ENCODE data around the gene COL6A1. TPM values are rescaled to one million over a fixed set of nuclear protein-coding genes. Genes with fewer than 3 reads are reported as not detected.

COL6A1 gene
- total RNA-seq, 2 experiments from 2014 or later = 8.0 to 8.5 TPM

- Histone ChIP-seq H3K27me3 (ENCODE audit: control insufficient read depth in 1 of 2, insufficient read depth in 2 of 2, low read length in 2 of 2) (peaks cover 0 to 2% of the 10 kb centered on the region in 2 experiments), H3K36me3 (ENCODE audit: insufficient read depth, low read length) (no peaks in the 10 kb centered on the region), H3K9me3 (ENCODE audit: control insufficient read depth in 1 of 2, insufficient read depth in 1 of 2, low read length in 2 of 2) (peaks cover 0 to 8% of the 10 kb centered on the region in 2 experiments), H3K4me1 (ENCODE audit: insufficient read depth, low read length) (peaks cover 13% of the 10 kb centered on the region), H3K27ac (ENCODE audit: low read depth in 1 of 2, low read length in 2 of 2) (no peak overlapping the region), H3K4me3 (ENCODE audit: low read length) (no peak overlapping the region)
- intact Hi-C loops (cut with DNase I, micrococcal nuclease) = loop anchor here in 1 of 2 experiments (10.0 kb wide), 2 partner anchors 392 to 432 kb away; no protein-coding TSS in a partner anchor
- Mint-ChIP-seq H3K4me1 (ENCODE audit: low read depth) (no peaks in the 10 kb centered on the region), H3K36me3 (ENCODE audit: low read depth) (no peaks in the 10 kb centered on the region), H3K27ac (no peak overlapping the region), H3K4me3 (no peak overlapping the region), H3K9me3 (no peaks in the 10 kb centered on the region), H3K27me3 (no peaks in the 10 kb centered on the region)
- POLR2A ChIA-PET = no interaction called here
- CTCF ChIA-PET = no interaction called here
- DNase-seq = no peak
- ATAC-seq (ENCODE audit: poor library complexity) = no peak
- no peak for TF ChIP-seq CTCF (IDR thresholded peaks at IDR 0.05)
Measured at GRCh38 chr21:45986316-45987051, 4.9 kb downstream of the COL6A1 start.

DNA sequence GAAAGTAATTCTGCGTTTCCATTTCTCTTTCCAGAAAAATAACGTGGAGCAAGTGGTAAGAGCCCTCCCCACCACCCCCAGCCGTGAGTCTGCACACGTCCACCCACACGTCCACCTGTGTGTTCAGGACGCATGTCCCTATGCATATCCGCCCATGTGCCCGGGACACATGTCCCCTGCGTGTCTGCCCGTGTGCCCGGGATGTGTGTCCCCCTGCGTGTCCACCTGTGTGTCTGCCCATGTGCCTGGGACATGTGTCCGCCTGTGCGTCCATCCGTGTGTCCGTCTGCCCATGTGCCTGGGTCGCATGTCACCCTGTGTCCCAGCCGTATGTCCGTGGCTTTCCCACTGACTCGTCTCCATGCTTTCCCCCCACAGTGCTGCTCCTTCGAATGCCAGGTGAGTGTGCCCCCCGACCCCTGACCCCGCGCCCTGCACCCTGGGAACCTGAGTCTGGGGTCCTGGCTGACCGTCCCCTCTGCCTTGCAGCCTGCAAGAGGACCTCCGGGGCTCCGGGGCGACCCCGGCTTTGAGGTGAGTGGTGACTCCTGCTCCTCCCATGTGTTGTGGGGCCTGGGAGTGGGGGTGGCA, 5.6 kb downstream of the COL6A1 start:
- no peak overlapping the region for H3K4me3 ChIP-seq (ENCODE audit: low read length)
- POLR2A ChIA-PET = interaction anchor here (0.6 kb wide), 1 partner anchor 649 kb away, joined by 3 read pairs; no protein-coding TSS in a partner anchor
- TF ChIP-seq CTCF (IDR thresholded peaks at IDR 0.05) = no peak
- Mint-ChIP-seq H3K4me3 (no peak overlapping the region), H3K36me3 (ENCODE audit: low read depth) (no peaks in the 10 kb centered on the region), H3K27ac (no peak overlapping the region), H3K9me3 (no peaks in the 10 kb centered on the region), H3K4me1 (ENCODE audit: low read depth) (no peaks in the 10 kb centered on the region), H3K27me3 (no peaks in the 10 kb centered on the region)
- peaks cover 0 to 2% of the 10 kb centered on the region in 2 experiments for H3K27me3 ChIP-seq (ENCODE audit: control insufficient read depth in 1 of 2, insufficient read depth in 2 of 2, low read length in 2 of 2)
- H3K36me3 ChIP-seq (ENCODE audit: insufficient read depth, low read length) = no peaks in the 10 kb centered on the region
- CTCF ChIA-PET = no interaction called here
- H3K27ac ChIP-seq (ENCODE audit: low read depth in 1 of 2, low read length in 2 of 2) = no peak overlapping the region
- ATAC-seq (ENCODE audit: poor library complexity) = no peak
- H3K4me1 ChIP-seq (ENCODE audit: insufficient read depth, low read length) = peaks cover 7% of the 10 kb centered on the region
- DNase-seq = peak in 1 of 14 experiments; percentile 4
- H3K9me3 ChIP-seq (ENCODE audit: control insufficient read depth in 1 of 2, insufficient read depth in 1 of 2, low read length in 2 of 2) = peaks cover 0 to 8% of the 10 kb centered on the region in 2 experiments
- intact Hi-C loops (cut with DNase I, micrococcal nuclease) = loop anchor here in 1 of 2 experiments (10.0 kb wide), 2 partner anchors 392 to 432 kb away; no protein-coding TSS in a partner anchor

GRCh38 chr21:45988366-45989347, 7.1 kb downstream of the COL6A1 start:
- H3K27ac ChIP-seq (ENCODE audit: low read depth in 1 of 2, low read length in 2 of 2) = no peak overlapping the region
- H3K4me3 ChIP-seq (ENCODE audit: low read length) = no peak overlapping the region
- Mint-ChIP-seq H3K27ac (no peak overlapping the region), H3K36me3 (ENCODE audit: low read depth) (no peaks in the 10 kb centered on the region), H3K27me3 (no peaks in the 10 kb centered on the region), H3K9me3 (no peaks in the 10 kb centered on the region), H3K4me1 (ENCODE audit: low read depth) (no peaks in the 10 kb centered on the region), H3K4me3 (no peak overlapping the region)
- H3K27me3 ChIP-seq (ENCODE audit: control insufficient read depth in 1 of 2, insufficient read depth in 2 of 2, low read length in 2 of 2) = no peaks in the 10 kb centered on the region
- H3K9me3 ChIP-seq (ENCODE audit: control insufficient read depth in 1 of 2, insufficient read depth in 1 of 2, low read length in 2 of 2) = peaks cover 0 to 8% of the 10 kb centered on the region in 2 experiments
- H3K4me1 ChIP-seq (ENCODE audit: insufficient read depth, low read length) = no peaks in the 10 kb centered on the region
- ChIA-PET POLR2A (no interaction called here), CTCF (no interaction called here)
- peak in 2 of 14 experiments; percentile 3 to 15 for DNase-seq
- no peak for TF ChIP-seq CTCF (IDR thresholded peaks at IDR 0.05)
- no peak for ATAC-seq (ENCODE audit: poor library complexity)
- H3K36me3 ChIP-seq (ENCODE audit: insufficient read depth, low read length) = no peaks in the 10 kb centered on the region
- intact Hi-C loops (cut with DNase I, micrococcal nuclease) = loop anchor here in 1 of 2 experiments (10.0 kb wide), 2 partner anchors 394 to 434 kb away; no protein-coding TSS in a partner anchor

All from CD4-positive, alpha-beta T cell (primary cell).